Ramos (cell line): ENCODE data around the gene SLC25A30.
"Not testable (repeated sequence)": the region's sequence is repeated elsewhere in the genome, so short reads cannot be mapped to it uniquely, and the experiment has no call there.

Experiments
- in situ Hi-C: fragments of 300-500 bp; cut with MboI; formaldehyde crosslinking; loops from one replicate; pipeline ENCODE4 v1.14.3; 2022; ENCODE audit warnings: low sequenced_read_pairs; ENCODE audit not compliant: unreplicated experiment

The SLC25A30 gene

DNA sequence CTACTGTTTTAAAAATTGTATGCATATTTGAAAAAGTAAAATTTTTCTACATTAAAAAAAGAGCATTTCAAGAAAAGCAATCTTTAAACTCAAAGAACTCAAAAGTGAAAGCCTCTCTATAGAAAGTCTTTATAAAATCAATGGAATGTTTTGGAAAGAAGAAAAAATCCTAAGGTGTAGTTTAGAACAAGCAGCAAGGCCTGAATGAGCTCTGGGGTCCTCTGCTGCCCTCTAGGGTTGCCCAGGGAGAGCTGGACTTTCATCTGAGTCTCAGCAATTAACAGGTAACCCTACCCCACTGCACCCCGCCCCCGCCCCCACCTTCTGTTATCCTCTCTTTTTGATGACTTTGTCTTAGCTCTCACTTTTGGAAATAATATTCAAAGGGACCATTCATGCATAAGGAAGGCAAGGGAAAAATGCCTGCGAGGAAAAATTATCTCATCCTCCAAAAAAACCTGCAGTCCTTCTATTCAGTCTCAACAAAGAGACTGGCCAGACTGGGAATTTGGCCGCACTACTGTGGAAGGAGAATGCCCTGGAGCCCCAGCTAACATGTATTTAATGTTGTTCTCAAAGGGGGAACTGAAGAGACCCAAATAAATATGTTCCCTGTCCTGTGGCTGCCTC, 24.1 kb downstream of the SLC25A30 start:
- in situ Hi-C loops = no loop called here

DNA sequence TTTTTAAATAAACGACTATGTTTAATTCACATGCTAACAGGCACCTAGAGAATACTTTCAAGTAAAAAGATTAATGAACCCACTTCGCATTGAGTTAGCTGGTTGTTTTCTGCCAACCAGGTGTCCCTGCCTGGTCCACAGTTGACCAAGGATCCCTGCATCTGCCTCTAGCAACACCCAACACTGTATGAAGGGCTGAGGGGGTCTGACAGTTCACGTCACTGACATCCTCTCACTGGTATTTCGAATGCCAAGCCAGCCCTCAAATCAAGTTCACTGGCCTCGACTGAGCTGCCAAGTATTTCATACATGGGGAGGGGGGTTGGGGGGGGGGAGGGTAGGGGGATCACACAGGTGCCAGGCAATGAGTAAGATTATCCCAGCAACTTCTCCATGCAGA, 25.4 kb downstream of the SLC25A30 start:
- in situ Hi-C loops = no loop called here

DNA sequence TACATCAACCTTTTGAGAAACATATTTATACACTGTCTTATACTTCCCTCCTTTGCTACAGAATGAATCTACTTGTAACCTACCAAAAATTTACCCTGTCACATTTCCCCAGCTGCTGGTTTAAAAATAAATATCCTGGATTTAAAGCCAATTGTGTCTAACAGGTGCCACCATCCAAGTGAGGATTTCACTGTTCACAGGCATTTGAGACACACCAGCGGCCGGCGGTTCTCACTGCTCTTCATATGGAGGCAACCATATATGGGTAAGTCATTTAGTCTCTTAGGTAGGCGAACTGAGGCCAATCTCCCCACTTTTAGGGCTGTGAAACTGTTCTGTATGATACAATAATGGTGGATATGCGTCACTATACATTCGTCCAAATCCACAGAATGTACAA, 26.2 kb downstream of the SLC25A30 start:
- in situ Hi-C loops = no loop called here

DNA sequence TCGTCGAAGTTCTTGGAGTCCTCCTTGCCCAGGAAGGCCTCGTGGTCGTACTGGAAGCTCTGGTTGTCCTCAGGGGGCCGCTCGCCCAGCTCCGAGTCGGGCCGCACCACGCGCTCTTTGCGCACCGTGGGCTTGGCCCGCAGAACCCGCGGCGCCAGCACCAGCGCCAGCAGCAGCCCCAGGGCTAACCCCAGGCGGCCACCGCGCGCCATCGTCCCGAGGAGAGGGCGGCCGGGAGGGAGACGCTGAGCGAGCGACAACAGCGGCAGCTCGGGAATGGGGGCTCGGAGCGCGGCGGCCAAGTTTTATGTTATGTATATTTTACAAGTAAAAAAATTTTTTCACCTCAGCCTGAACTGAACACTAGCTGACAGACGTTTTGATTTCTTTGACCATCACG, 27.0 kb downstream of the SLC25A30 start:
- in situ Hi-C loops = not testable (repeated sequence)

DNA sequence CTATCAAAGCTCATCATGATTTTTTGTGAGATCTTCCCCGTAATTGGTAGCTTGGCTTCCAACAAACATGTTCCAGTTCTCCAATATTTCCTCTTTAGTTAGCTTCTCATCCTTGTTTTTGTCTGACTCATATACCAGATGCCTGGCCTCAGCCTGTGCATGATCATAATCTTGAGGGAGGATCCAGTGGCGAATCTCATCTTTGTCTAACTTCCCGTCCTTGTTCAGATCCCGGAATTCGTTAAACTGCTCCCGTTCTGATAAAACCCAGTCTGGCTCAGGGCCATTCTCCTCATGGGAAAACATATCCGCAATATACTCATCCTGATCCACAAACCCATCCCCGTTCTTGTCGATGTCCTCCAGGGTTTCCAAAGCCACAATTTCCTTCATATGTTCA, 27.8 kb downstream of the SLC25A30 start:
- in situ Hi-C loops = not testable (repeated sequence)

DNA sequence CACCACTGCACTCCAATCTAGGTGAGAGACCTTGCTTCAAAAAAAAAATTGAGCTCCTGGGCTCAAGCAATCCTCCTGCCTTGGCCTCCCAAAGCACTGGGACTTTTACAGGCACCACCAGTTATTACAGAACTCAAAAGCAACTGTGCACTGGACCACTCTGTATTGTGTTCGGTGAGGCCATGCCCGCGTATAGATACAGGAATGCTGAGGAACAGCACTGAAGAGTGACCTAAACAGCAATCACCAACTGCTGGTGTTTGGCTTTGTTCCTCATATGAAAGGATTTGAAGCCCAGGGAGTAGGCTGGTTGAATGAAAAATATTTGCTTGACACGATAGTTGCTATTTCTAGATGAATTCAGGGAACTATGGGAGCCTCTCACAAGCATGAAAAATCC, 29.5 kb downstream of the SLC25A30 start:
- in situ Hi-C loops = no loop called here

DNA sequence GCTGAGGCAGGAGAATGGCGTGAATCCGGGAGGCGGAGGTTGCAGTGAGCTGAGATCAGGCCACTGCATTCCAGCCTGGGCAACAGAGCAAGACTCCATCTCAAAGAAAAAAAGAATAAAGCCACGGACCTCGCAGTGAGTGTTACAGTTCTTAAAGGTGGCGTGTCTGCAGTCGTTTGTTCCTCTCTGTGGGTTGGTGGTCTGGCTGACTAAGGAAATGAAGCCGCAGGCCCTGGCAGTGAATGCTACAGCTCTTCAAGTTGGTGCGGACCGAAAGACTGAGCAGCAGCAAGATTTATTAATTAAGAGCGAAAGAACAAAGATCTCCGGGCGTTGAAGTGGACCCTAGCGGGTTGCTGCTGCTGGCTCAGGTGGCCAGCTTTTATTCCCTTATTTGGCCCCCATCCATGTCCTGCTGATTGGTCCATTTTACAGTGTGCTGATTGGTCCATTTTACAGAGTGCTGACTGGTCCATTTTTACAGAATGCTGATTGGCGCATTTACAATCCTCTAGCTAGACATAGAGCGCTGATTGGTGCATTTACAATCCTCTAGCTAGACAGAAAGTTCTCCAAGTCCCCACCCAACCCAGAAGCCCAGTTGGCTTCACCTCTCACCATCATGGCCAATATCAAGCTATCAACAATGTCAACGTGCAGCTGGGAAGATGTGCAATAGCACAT, 31.1 kb downstream of the SLC25A30 start:
- in situ Hi-C loops = not testable (repeated sequence)

DNA sequence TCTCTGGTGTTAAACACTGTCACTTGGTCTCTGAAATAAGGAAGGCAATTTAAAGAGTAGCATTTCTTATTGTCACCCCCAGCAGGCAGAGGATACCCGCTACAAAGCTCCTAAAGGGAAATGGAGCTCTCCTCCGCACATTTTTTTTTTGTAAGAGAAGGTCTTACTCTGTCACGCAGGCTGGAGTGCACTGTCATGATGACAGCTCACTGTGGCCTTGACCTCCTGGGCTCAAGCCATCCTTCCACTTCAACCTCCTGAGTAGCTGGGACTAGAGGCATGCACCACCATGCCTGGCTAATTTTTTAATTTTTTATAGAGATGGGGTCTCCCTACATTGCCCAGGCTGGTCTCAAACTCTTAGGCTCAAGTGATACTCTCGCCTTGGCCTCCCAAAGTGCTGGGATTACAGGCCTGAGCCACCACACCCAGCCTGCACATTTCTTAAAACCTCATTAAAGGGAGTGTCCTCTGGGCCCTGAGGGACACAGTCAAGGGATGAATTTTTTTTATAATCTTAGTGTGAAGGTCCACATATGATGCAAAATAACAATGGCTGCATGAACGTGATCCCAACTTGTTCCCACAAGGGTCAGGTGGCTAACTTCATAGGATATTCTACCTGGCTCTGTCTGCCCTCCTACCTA, 32.1 kb downstream of the SLC25A30 start:
- in situ Hi-C loops = no loop called here

DNA sequence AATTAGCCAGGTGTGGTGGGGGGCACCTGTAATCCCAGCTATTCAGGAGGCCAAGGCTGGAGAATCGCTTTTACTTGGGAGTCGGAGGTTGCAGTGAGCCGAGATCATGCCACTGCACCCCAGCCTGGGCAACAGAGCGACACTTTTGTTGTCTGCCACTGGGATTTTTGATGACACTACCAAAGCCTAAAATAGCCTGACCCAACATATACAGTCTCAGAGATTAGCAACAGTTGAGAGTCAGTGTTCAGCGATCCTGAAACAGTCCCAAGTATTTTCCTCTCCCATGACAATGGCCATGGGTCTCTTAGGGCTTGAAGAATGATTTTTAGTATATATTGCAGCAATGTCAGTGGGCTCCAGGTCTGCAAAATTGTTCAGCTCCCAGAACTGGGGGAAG, 32.9 kb downstream of the SLC25A30 start:
- in situ Hi-C loops = no loop called here

DNA sequence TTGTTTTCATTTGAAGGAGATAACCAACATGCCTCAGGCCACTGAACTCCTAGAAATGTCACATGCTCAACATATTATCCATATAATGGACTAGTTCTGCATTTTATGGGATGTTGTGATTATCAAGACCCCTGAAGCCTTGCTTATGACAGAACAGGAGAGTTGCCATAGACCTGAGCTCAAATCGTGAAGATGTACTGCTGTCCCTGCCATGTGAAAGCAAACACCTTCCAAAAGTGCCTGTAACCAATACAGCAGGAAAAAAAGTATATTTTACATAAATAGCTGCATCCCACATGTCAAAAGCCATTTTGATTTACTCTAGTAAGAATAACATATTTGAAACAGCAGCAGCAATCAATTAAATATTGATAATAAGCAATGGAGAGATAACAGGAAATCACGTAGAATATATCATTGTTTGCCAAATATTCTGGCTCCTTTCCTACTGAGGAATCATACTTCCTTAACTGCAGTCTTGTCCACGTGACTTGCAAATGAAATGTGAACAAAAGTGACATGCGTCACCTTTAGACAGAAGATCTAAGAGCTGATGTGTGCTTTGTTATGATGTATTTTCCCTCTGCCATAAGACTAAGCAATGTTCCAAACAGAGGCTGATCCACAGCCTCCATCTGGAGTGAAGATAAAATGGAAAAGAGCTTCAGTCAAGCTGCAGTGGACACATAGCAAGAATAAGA, 33.5 kb downstream of the SLC25A30 start:
- in situ Hi-C loops = no loop called here

DNA sequence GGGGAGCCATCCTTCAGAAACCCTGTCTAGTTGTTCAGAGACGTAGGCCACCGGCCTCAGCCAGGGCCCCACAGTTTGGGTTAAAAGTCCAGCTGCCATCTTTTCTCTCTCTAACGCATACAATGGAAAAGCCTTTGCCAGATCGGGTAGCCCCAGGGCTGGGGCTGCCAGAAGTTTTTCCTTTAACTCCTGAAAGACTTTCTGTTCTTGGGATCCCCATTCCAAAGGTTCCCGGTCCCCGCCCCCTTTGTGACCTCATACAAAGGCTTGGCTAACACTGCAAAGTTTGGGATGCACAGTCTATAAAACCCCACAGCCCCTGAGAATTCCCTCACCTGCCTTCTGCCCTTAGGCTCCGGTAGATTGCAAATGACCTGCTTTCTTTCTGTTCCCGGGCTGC, 35.4 kb downstream of the SLC25A30 start:
- in situ Hi-C loops = not testable (repeated sequence)

DNA sequence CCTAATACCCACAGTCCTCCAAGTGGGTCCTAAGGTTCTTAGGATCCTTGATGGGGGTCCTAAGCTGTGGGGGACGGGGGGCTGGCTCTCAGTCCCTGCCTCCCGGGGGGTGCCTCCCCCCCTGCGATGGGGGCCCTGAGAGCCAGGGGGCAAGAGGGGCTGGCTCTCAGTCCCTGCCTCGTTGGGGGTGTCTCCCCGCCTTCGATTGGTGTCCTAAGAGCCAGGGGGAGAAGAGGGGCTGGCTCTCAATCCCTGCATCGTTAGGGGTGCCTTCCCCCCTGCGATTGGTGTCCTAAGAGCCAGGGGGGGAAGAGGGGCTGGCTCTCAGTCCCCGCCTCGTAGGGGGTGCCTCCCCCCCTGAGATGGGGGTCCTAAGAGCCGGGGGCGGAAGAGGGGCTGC, 37.0 kb downstream of the SLC25A30 start:
- in situ Hi-C loops = no loop called here

DNA sequence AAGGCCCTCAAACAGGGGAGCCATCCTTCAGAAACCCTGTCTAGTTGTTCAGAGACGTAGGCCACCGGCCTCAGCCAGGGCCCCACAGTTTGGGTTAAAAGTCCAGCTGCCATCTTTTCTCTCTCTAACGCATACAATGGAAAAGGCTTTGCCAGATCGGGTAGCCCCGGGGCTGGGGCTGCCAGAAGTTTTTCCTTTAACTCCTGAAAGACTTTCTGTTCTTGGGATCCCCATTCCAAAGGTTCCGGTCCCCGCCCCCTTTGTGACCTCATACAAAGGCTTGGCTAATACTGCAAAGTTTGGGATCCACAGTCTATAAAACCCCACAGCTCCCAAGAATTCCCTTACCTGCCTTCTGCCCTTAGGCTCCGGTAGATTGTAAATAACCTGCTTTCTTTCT, 37.5 kb downstream of the SLC25A30 start:
- in situ Hi-C loops = not testable (repeated sequence)

DNA sequence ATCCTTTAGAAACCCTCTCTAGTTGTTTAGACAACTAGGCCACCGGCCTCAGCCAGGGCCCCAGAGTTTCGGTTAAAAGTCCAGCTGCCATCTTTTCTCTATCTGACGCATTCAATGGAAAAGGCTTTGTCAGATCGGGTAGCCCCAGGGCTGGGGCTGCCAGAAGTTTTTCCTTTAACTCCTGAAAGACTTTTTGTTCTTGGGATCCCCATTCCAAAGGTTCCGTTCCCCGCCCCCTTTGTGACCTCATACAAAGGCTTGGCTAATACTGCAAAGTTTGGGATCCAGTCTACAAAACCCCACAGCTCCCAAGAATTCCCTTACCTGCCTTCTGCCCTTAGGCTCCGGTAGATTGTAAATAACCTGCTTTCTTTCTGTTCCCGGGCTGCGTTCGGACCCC, 38.7 kb downstream of the SLC25A30 start:
- in situ Hi-C loops = not testable (repeated sequence)

DNA sequence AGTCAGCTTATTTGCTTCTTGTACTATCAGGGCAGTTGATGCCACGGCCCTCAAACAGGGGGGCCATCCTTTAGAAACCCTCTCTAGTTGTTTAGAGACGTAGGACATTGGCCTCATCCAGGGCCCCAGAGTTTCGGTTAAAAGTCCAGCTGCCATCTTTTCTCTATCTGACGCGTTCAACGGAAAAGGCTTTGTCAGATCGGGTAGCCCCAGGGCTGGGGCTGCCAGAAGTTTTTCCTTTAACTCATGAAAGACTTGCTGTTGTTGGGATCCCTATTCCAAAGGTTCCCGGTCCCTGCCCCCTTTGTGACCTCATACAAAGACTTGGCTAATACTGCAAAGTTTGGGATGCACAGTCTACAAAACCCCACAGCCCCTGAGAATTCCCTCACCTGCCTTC, 39.4 kb downstream of the SLC25A30 start:
- in situ Hi-C loops = not testable (repeated sequence)

DNA sequence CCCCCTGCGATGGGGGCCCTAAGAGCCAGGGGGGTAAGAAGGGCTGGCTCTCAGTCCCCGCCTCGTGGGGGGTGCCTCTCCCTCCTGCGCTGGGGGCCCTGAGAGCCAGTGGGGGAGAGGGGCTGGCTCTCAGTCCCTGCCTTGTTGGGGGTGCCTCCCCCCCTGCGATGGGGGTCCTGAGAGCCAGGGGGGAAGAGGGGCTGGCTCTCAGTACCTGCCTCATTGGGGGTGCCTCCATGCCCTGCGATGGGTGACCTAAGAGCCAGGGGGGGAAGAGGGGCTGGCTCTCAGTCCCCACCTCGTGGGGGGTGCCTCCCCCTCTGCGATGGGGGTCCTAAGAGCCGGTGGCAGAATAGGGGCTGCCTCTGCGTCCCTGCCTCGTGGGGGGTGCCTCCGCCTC, 40.9 kb downstream of the SLC25A30 start:
- in situ Hi-C loops = not testable (repeated sequence)

DNA sequence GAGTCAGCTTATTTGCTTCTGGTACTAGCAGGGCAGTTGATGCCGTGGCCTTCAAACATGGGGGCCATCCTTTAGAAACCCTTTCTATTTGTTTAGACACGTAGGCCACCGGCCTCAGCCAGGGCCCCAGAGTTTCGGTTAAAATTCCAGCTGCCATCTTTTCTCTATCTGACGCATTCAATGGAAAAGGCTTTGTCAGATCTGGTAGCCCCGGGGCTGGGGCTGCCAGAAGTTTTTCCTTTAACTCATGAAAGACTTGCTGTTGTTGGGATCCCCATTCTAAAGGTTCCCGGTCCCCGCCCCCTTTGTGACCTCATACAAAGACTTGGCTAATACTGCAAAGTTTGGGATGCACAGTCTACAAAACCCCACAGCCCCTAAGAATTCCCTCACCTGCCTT, 41.5 kb downstream of the SLC25A30 start:
- in situ Hi-C loops = not testable (repeated sequence)

DNA sequence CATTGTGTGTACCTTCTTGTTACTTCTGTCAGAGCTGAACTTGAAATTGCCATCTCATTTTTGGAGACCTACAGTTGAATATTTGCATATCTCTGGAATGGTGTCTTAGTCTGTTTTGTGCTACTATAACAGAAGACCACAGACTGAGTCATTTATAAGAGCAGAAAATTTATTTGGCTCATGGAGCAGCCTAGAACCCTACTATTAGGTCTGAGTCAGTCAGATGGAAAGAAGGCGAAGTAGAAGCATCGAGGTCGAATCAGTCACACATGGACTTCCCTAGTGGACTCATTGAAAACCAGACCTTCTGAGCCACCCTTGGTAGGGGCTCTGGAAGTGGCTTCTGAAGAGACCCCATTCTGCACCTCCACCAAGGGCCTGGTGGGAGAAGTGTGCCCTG, 43.3 kb downstream of the SLC25A30 start:
- in situ Hi-C loops = loop anchor here (25.0 kb wide), 1 partner anchor 937 kb away; no protein-coding TSS in a partner anchor

DNA sequence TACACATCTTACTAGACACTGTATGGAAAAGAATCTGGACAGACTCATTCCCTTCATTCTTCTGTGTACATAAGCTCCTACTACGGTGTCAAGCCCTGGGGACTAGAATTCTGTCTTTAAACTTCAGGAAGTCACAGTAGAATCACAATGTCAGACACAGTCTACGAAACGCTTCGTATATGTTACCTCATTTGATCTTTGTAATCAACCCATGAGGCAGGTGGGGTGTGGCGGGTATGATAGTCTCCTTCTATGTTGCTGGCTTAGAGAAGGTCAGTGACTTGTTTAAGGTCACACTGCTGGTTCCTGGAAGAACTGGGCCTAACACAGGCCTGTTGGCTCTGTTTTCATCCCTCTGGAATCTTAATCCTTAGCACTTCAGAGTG, 45.0 kb downstream of the SLC25A30 start:
- in situ Hi-C loops = loop anchor here (25.0 kb wide), 1 partner anchor 939 kb away; no protein-coding TSS in a partner anchor

DNA sequence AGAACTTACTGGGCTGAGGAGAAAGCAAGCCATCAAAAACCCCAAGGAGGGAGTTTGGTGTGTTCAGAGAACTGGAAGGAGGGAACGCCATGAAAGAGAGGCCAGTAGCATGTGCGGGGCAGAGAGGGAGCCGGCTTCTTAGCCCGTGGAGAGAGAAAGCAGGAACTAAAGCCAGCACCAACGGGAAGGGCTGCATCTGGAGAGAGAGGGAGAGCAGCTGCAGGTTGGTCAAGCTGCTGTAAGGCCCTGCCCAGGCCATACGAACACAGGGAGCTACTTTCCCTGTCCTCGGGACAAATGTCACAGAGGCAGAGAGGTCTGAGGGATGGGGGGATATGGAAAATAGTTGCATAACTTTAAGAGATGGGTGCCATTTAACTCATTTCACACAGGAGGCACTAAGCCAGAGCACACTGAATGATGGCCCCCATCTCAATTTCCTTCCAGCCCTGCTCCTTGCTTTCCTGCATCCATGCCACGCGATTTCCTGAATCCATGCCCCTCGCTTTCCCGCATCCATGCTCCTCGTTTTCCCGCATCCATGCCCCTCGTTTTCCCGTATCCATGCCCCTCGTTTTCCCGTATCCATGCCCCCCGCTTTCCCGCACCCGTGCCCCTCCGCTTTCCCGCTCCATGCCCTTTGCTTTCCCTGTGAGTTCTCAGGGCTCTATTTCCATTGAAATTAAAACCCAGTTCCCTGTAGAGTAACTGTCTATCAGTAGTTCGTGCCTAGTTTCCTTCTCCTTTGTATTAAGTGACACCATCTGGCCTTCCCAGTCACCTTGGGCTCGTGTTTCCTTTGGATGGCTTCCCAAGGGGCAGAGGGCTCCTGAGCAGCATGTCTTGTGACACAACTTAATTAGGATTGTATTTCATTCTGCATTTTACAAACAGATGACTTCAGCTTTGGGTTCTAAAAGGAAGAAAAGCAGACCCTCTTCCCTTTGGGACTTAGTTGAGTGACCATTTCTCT, 45.7 kb downstream of the SLC25A30 start:
- in situ Hi-C loops = loop anchor here (25.0 kb wide), 1 partner anchor 940 kb away; no protein-coding TSS in a partner anchor
